H7 (cell line): Measurements from ENCODE around the gene UROC1. TPM values are rescaled to one million over a fixed set of nuclear protein-coding genes. Genes with fewer than 3 reads are reported as not detected.

Source experiments
- DNase-seq: peaks from one replicate; pipeline ENCODE4 v3.0.0; 2012
- H3K27me3 ChIP-seq: 2 replicates; pipeline ENCODE4 v1.6.0; 2011; ENCODE audit warnings: mild to moderate bottlenecking, low read length; ENCODE audit not compliant: control insufficient read depth, insufficient read depth
- H3K36me3 ChIP-seq: replicated peaks from 2 replicates; pipeline ENCODE4 v1.5.1; 2011; ENCODE audit warnings: low read length; ENCODE audit not compliant: control insufficient read depth, insufficient read depth
- H3K4me3 ChIP-seq: 2 replicates; pipeline ENCODE4 v1.5.1; 2011; ENCODE audit warnings: low read depth, mild to moderate bottlenecking, control low read depth, low read length, moderate library complexity; ENCODE audit not compliant: insufficient read depth
- total RNA-seq: library from RNA; depleted of rRNA; stranded (reverse); fragments of >200 nt; shearing (Covaris generic); gene quantifications from 2 replicates; pipeline ENCODE4 v1.2.3, GENCODE V29; 2014

UROC1 gene
- total RNA-seq, 1 experiment from 2014 or later = not detected

- DNase-seq = no peak
- no peak overlapping the region for H3K4me3 ChIP-seq
- peaks cover 14% of the 10 kb centered on the region for H3K36me3 ChIP-seq
- H3K27me3 ChIP-seq = no peaks in the 10 kb centered on the region
Measured at GRCh38 chr3:126454025-126454424, 63.5 kb downstream of the UROC1 start.

- Histone ChIP-seq H3K36me3 (peaks cover 10% of the 10 kb centered on the region), H3K4me3 (no peak overlapping the region), H3K27me3 (no peaks in the 10 kb centered on the region)
- DNase-seq = no peak
Measured at GRCh38 chr3:126452213-126452612, 65.4 kb downstream of the UROC1 start.

- Histone ChIP-seq H3K36me3 (peaks cover 8% of the 10 kb centered on the region), H3K4me3 (no peak overlapping the region), H3K27me3 (no peaks in the 10 kb centered on the region)
- DNase-seq = no peak
Measured at GRCh38 chr3:126451511-126451910, 66.1 kb downstream of the UROC1 start.

DNA sequence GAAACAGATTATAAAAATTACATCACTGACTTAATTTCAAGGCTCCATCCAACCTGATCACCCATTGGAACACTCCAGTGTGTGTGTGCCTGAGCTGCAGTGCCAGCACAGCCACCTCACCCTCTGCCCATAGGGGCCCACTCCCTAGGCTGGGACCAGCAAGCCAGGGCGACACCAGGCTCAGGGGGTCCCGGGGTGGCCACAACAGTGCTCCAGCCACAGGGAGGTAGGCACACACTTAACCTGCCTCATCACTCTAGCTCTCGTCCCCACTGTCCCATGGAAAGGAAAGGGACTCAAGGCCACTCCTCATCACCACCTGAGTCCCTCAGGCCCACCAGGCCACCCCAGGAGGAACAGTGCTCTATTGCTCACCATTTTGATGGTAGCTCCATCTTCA lies 66.8 kb downstream of the UROC1 start:
- no peak for DNase-seq
- no peak overlapping the region for H3K4me3 ChIP-seq
- no peaks in the 10 kb centered on the region for H3K27me3 ChIP-seq
- H3K36me3 ChIP-seq = peaks cover 5% of the 10 kb centered on the region

- peaks cover 5% of the 10 kb centered on the region for H3K36me3 ChIP-seq
- DNase-seq = no peak
- H3K27me3 ChIP-seq = no peaks in the 10 kb centered on the region
- no peak overlapping the region for H3K4me3 ChIP-seq
Measured at GRCh38 chr3:126450219-126450618, 67.4 kb downstream of the UROC1 start.

DNA sequence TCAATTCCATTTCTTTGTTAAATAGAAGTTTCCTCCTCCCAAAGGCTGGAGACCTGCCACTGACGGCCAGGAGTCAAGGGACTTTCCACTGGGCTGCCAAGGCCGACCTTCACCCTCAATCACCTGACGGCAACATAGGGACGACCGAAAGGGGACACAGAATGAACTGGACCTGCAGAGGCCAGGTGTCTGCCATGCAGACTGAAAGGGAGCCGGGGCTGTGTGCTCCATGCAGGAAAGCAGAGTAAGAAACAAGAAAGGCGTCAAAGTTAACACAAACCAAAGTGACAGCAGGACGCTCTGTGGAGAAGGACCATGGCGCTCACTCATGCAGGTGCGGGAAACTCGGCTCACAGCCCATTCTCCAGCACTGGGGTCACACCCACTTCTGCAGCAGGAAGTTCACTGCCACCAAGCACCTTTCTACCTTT lies 67.9 kb downstream of the UROC1 start:
- no peaks in the 10 kb centered on the region for H3K27me3 ChIP-seq
- peaks cover 5% of the 10 kb centered on the region for H3K36me3 ChIP-seq
- H3K4me3 ChIP-seq = no peak overlapping the region
- DNase-seq = no peak

DNA sequence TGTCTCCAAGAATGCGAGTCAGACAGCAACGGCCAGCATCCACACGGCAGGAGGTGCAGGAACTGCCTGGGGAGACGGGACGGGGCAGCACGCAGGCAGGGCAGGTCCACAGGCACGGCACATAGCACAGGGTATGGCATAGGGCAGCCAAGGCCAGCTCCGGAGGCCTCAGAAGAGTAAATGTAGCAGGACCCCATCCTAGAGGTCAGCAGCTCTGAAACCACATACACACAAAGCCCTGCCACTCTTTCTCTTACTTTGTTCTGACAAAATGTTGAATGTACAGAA lies 68.7 kb downstream of the UROC1 start:
- Histone ChIP-seq H3K4me3 (no peak overlapping the region), H3K36me3 (peaks cover 3% of the 10 kb centered on the region), H3K27me3 (no peaks in the 10 kb centered on the region)
- no peak for DNase-seq

DNA sequence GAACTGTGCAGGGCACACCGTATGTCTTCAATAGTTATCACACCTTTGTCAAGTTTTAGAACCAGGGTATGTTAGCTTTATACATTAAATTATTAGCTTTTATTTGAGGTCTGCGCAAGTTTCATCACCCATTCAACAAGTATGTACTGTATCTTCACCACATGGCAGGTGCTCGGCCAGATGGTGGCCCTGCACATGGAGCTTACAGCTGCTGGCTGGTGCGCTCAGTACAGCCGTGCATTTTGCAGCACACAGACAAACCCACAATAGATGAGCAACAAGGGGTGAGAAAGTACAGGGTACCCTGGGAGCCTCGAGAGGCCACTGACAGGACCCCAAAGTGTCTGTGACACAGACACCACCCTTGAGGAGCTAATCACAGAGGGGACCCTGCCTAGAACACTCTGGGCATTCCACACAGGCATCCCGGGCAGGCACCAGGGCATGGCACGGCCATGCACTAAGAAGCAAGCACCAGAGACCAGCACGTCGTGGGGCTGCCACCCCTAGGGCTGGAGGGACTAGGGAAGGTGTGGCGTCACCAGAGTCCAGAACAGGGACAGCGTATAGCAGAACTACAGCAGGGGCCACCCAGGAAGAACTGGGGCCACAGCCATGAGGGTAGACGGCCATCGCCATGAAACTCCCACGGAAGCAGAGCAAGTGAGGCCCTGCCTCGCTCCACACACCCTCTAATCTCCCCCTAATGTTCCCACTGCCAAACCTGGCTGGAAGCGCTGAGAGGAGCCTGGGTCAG lies 69.3 kb downstream of the UROC1 start:
- H3K4me3 ChIP-seq = no peak overlapping the region
- H3K27me3 ChIP-seq = no peaks in the 10 kb centered on the region
- H3K36me3 ChIP-seq = peaks cover 3% of the 10 kb centered on the region
- no peak for DNase-seq

GRCh38 chr3:126447456-126448106 lies 70.0 kb downstream of the UROC1 start:
- DNase-seq = no peak
- Histone ChIP-seq H3K4me3 (no peak overlapping the region), H3K36me3 (peaks cover 4% of the 10 kb centered on the region), H3K27me3 (no peaks in the 10 kb centered on the region)

DNA sequence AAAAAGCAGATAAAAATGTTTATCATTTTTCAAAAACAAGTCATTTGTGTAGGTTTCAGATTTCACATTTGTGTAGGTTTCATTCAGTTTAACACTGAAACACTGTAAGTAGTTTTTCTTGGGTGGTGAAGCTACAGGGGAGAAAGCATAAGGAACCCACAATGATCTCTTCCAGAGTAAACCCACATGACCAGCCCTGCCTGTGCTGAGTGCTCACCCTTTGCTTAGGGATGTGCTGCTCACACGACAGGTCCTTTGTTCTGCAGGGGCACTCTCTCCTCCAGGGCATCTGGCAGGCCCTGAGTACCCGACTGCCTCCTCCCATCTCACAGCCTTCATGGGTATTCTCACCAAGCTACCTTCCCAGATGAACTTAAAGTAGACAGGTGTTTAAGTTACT lies 70.8 kb downstream of the UROC1 start:
- Histone ChIP-seq H3K27me3 (no peaks in the 10 kb centered on the region), H3K4me3 (no peak overlapping the region), H3K36me3 (peaks cover 3% of the 10 kb centered on the region)
- DNase-seq = no peak

DNA sequence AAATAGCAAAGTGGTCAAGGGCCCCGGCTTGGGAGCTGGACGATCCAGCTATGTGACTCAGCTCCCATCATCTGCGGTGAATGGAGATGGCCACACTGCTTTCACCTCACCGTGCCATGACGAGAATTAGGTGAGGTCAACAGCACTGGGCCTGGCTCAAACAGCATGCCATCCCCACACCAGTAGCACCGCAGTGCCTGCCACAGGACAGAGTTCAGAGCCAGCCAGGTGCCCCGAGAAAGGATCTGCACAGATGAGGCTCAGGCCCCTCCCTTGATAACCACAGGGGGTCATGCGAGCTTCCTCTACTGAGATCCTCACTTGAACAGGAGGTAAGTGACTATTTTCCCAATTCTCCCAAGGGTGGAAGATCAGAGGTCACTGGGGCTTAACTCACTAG lies 71.3 kb downstream of the UROC1 start:
- peak; percentile 85 for DNase-seq

DNA sequence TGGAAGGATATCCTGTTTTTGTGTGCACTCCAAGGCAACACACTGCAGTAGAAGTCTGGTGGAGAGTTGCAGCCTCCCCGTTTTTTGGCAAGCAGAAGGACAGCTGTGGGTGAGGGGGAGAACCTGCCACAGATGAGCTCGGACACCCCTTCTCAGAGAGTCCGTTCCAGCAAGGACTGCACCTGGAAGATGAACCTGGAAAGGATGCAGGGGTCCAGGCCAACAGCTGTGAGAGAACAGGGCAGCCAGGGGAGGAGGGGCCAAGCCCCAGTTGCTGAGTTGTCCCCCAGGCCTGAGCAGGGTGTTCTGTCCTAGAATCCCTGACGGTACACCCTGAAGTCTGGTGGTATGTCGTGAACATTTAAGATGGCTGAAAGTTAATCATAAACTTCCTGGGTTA lies 72.1 kb downstream of the UROC1 start:
- Histone ChIP-seq H3K36me3 (peaks cover 3% of the 10 kb centered on the region), H3K27me3 (no peaks in the 10 kb centered on the region), H3K4me3 (no peak overlapping the region)
- DNase-seq = no peak

More for the DNA sequence above, 71.3 kb downstream of the UROC1 start:
- Histone ChIP-seq H3K36me3 (peaks cover 3% of the 10 kb centered on the region), H3K27me3 (no peaks in the 10 kb centered on the region), H3K4me3 (no peak overlapping the region)

DNA sequence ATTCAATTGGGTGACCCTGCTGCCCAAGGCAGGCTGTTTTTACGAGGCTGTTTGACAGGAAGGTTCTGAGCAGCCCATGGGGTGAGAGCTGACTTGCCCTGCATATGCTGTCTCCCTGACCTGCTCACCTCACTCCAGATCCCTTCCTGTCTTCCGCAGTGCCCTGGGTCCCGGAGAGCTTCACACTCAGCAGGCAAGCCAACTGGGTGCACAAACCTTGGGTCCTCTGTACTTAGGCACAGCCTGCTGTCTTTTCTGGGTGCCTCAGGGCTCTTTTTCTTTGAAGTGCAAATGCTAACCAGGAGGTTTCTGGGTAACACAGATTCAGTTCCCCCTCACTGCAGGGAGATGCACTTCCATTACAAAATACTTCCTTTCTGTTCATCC lies 74.7 kb downstream of the UROC1 start:
- Histone ChIP-seq H3K27me3 (no peaks in the 10 kb centered on the region), H3K4me3 (no peak overlapping the region), H3K36me3 (peaks cover 3% of the 10 kb centered on the region)
- no peak for DNase-seq

DNA sequence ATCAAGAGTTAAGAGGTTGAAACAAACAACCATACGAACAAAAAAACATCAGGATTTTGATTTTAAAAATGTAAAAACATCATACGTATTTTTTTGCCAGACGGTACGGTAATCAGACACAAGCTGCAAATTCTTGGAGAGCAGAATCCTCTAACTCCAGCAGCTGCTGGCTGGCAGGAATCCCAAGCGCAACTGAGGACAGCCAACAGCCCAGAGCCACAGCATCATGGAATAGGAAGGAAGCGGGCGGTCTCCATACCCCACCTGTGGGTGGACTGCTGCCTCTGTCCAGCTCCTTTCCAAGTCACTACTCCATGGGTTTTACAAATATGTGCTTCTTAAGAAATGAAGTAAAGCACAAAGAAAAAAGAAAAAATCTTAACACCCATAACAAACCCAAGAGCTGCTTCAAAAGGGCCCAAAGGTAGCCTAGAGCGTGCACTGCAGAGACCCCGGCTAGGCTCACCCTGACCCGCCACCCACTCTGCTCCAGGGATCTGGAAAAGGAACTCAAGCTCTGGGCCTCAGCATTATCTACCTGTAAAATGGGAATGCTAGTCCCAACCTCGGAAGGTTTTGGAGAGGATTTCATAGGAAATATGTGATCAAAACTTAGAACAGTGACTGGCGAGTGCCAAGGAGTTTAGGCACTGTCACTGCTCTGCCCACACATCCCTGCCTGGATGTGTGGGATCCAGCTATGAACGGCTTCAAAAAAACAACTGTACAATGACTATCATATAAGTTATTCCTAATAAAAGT lies 75.3 kb downstream of the UROC1 start:
- Histone ChIP-seq H3K36me3 (peaks cover 3% of the 10 kb centered on the region), H3K27me3 (no peaks in the 10 kb centered on the region), H3K4me3 (no peak overlapping the region)
- DNase-seq = no peak

- Histone ChIP-seq H3K27me3 (no peaks in the 10 kb centered on the region), H3K4me3 (no peak overlapping the region), H3K36me3 (peaks cover 5% of the 10 kb centered on the region)
- DNase-seq = no peak
Measured at GRCh38 chr3:126441256-126441880, 76.2 kb downstream of the UROC1 start.
